Mesothelial cell of epicardium (in vitro differentiated cells): ENCODE results near the gene EIF4G3. TPM values are rescaled to one million over a fixed set of nuclear protein-coding genes. Genes with fewer than 3 reads are reported as not detected.

Experiments
- DNase-seq, 2 experiments: peaks; one replicate each; pipeline ENCODE4 v3.0.0; 2021; ENCODE audit warnings: low spot score in 2 of 2; ENCODE audit not compliant: unreplicated experiment in 2 of 2
- H3K27ac Mint-ChIP-seq: 2 replicates; pipeline ENCODE4 v1.8.0; 2021; ENCODE audit warnings: mixed read lengths
- H3K27me3 Mint-ChIP-seq: 2 replicates; pipeline ENCODE4 v1.8.0; 2021; ENCODE audit warnings: low read depth, mixed read lengths
- H3K36me3 Mint-ChIP-seq: 2 replicates; pipeline ENCODE4 v1.8.0; 2021; ENCODE audit warnings: mixed read lengths
- H3K4me1 Mint-ChIP-seq: 2 replicates; pipeline ENCODE4 v1.8.0; 2021; ENCODE audit warnings: mixed read lengths
- H3K4me3 Mint-ChIP-seq: 2 replicates; pipeline ENCODE4 v1.8.0; 2021; ENCODE audit warnings: mild to moderate bottlenecking, moderate library complexity, mixed read lengths
- H3K9me3 Mint-ChIP-seq: 2 replicates; pipeline ENCODE4 v1.8.0; 2021; ENCODE audit warnings: mixed read lengths
- total RNA-seq: library from RNA; stranded (reverse); gene quantifications from 3 replicates; pipeline ENCODE4 v1.2.1, GENCODE V29; 2021
- TF ChIP-seq, protein P1 (sequence below): fragments of 200-600 bp; sonication (generic); IDR thresholded peaks from one replicate; pipeline ENCODE4 v1.5.0; 2021; ENCODE audit warnings: antibody characterized with exemption; ENCODE audit not compliant: unreplicated experiment

Gene EIF4G3
- total RNA-seq, 1 donor from 2014 or later = 106 TPM

DNA sequence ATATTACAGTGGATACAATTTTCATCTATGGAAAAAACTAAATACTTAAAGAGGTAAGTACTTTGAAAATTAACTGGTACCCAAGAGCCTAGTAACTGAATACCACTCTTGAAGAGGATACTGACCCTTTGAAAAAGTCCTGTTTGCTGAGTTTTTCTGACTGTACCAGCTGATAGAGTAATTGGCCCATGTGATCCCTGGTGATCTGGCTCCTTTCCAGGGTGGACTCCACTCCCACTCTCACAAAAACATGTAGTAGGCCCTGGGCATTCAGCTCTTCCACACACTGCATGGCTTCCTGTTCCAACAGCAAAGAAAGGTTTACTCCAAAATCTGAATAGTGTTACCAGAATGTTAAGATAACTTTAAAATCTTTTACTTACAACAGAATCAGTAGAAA lies 336.0 kb downstream of the EIF4G3 start:
- H3K27me3 Mint-ChIP-seq = no peaks in the 10 kb centered on the region
- H3K27ac Mint-ChIP-seq = peak overlapping the region; percentile 21
- no peak for DNase-seq
- TF ChIP-seq, protein P1, sequence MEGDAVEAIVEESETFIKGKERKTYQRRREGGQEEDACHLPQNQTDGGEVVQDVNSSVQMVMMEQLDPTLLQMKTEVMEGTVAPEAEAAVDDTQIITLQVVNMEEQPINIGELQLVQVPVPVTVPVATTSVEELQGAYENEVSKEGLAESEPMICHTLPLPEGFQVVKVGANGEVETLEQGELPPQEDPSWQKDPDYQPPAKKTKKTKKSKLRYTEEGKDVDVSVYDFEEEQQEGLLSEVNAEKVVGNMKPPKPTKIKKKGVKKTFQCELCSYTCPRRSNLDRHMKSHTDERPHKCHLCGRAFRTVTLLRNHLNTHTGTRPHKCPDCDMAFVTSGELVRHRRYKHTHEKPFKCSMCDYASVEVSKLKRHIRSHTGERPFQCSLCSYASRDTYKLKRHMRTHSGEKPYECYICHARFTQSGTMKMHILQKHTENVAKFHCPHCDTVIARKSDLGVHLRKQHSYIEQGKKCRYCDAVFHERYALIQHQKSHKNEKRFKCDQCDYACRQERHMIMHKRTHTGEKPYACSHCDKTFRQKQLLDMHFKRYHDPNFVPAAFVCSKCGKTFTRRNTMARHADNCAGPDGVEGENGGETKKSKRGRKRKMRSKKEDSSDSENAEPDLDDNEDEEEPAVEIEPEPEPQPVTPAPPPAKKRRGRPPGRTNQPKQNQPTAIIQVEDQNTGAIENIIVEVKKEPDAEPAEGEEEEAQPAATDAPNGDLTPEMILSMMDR = no peak
- no peaks in the 10 kb centered on the region for H3K4me1 Mint-ChIP-seq
- peaks cover 8% of the 10 kb centered on the region for H3K9me3 Mint-ChIP-seq
- no peak overlapping the region for H3K4me3 Mint-ChIP-seq
- H3K36me3 Mint-ChIP-seq = peaks cover 40% of the 10 kb centered on the region

DNA sequence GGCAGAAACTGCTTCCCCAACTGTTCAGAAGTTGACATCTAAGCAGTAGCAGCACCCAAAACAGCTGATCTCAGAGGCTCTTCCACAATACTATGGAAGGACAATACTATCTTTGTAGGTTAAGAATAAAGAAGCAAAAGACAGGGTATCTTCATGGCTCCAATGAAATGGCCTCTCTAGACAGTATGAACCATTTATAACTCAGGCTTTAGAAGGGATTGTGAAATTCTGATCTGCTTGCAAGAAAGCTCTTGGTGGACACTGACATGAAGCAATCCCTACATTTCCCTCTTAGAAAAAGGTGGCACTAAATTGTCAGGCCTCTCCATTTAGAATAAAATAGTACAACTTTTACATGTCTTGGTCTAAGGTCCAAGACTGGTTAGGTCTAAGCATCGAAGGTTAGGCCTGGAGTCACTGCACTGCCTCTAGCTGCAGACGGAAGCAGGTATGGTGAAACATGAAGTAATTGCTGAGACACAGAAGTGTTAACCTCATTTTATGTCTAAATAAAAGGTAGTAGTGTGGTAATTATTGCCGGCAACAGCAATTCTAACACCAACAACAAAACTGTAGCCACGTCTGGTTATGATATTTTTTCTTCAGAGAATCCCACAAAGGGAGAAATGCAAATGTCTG lies 339.0 kb downstream of the EIF4G3 start:
- peaks cover 13% of the 10 kb centered on the region for H3K9me3 Mint-ChIP-seq
- H3K4me1 Mint-ChIP-seq = no peaks in the 10 kb centered on the region
- no peak overlapping the region for H3K4me3 Mint-ChIP-seq
- no peaks in the 10 kb centered on the region for H3K27me3 Mint-ChIP-seq
- DNase-seq = no peak
- no peak overlapping the region for H3K27ac Mint-ChIP-seq
- TF ChIP-seq, protein P1 = no peak
- H3K36me3 Mint-ChIP-seq = peaks cover 47% of the 10 kb centered on the region

DNA sequence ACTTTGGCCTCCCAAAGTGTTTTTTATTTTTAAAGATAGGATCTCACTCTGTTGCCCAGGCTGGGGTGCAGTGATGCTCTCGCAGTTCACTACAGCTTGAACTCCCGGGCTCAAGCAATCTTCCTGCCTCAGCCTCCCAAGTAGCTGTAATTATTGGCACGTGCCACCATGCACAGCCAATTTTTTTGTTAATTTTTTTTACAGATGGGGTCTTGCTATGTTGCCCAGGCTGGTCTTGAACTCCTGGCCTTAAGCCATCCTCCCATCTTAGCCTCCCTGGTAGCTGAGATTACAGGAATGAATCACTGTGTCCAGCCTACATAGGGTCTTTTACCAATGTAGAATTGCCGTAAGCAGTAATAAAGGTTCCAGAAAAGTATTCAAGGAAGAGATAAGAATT lies 340.5 kb downstream of the EIF4G3 start:
- Mint-ChIP-seq H3K4me1 (no peaks in the 10 kb centered on the region), H3K9me3 (peaks cover 13% of the 10 kb centered on the region), H3K27me3 (no peaks in the 10 kb centered on the region), H3K27ac (no peak overlapping the region), H3K36me3 (peaks cover 42% of the 10 kb centered on the region), H3K4me3 (no peak overlapping the region)
- TF ChIP-seq, protein P1 = no peak
- no peak for DNase-seq

DNA sequence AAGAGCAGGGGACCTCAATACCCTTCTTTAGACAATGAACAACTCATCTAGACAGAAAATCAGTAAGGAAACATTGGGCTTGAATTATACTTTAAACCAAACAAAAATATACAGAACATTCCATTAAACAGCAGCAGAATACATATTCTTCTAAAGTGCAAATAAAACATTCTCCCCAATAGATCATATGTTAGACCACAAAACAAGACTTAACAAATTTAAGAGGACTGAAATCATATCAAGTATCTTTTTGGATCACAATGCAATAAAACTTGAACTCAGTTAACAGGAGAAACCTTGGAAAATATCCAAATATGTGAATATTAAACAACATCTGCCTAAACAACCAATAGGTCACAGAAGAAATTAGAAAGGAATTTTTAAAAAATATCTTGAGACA lies 341.9 kb downstream of the EIF4G3 start:
- H3K9me3 Mint-ChIP-seq = peaks cover 13% of the 10 kb centered on the region
- H3K4me3 Mint-ChIP-seq = no peak overlapping the region
- H3K27ac Mint-ChIP-seq = no peak overlapping the region
- TF ChIP-seq, protein P1 = no peak
- H3K27me3 Mint-ChIP-seq = no peaks in the 10 kb centered on the region
- DNase-seq = no peak
- H3K36me3 Mint-ChIP-seq = peaks cover 33% of the 10 kb centered on the region
- H3K4me1 Mint-ChIP-seq = no peaks in the 10 kb centered on the region

DNA sequence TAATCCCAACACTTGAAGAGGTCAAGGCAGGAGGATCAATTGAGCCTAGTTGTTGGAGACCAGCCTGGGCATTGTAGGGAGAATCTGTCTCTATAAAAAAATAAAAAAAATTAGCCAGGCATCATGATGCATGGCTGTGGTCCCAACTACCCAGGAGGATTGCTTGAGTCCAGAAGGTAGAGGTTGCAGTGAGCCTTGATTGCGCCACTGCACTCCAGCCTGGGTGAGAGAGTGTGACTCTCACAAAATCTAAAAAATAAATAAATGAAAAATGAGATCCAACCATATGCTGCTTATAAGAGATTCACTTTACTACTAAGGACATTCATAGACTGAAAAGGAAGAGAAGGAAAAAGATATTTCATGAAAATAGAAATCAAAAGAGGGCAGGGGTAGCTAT lies 342.5 kb downstream of the EIF4G3 start:
- H3K9me3 Mint-ChIP-seq = peaks cover 13% of the 10 kb centered on the region
- TF ChIP-seq, protein P1 = no peak
- no peaks in the 10 kb centered on the region for H3K27me3 Mint-ChIP-seq
- DNase-seq = no peak
- H3K27ac Mint-ChIP-seq = no peak overlapping the region
- H3K4me1 Mint-ChIP-seq = no peaks in the 10 kb centered on the region
- H3K4me3 Mint-ChIP-seq = no peak overlapping the region
- H3K36me3 Mint-ChIP-seq = peaks cover 36% of the 10 kb centered on the region

DNA sequence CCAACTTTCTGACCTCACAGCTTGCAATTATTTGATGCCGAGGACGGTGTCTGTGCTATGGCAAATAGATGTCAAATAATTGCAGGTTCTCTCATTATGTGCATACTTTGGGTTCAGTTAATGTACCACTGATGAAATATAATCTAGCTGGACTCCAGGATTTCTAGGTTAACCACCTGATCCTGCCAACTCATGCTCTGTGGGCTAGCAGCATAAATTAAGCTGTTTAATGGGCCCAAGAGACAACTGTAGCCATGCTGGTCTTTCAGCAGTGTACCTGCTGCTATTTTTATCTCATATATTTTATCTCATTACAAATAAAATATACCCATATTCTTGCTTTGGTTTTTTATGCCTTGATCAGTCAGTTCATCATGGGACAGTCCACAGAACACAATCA lies 346.3 kb downstream of the EIF4G3 start:
- H3K36me3 Mint-ChIP-seq = peaks cover 48% of the 10 kb centered on the region
- H3K9me3 Mint-ChIP-seq = peaks cover 12% of the 10 kb centered on the region
- no peaks in the 10 kb centered on the region for H3K27me3 Mint-ChIP-seq
- TF ChIP-seq, protein P1 = no peak
- no peak overlapping the region for H3K27ac Mint-ChIP-seq
- no peak for DNase-seq
- no peaks in the 10 kb centered on the region for H3K4me1 Mint-ChIP-seq
- H3K4me3 Mint-ChIP-seq = no peak overlapping the region
